Neutrophil (primary cell): ENCODE measurements around the gene DGKE.

ENCODE experiments used
- H3K27ac ChIP-seq: fragments of 200-600 bp; sonication (generic); 2 replicates; pipeline ENCODE4 v1.5.1; 2016; ENCODE audit warnings: mild to moderate bottlenecking, moderate library complexity
- H3K27me3 ChIP-seq: fragments of 200-600 bp; sonication (generic); 2 replicates; pipeline ENCODE4 v1.6.0; 2016; ENCODE audit warnings: mild to moderate bottlenecking
- H3K36me3 ChIP-seq: fragments of 200-600 bp; sonication (generic); 2 replicates; pipeline ENCODE4 v1.5.1; 2017
- H3K4me1 ChIP-seq, 2 experiments: fragments of 200-600 bp in 1 of 2; sonication (generic) in 1 of 2; 1 replicate in 1 of 2; 2 replicates in 1 of 2; pipeline versions ENCODE4 v1.5.1 to v1.6.1; 2013 to 2016; ENCODE audit warnings: low read depth in 1 of 2, low read length in 1 of 2, mild to moderate bottlenecking in 1 of 2, moderate library complexity in 1 of 2; ENCODE audit not compliant: control insufficient read depth in 1 of 2, insufficient read depth in 1 of 2
- H3K4me3 ChIP-seq, 2 experiments: fragments of 200-600 bp in 1 of 2; sonication (generic) in 1 of 2; 1 replicate in 1 of 2; 2 replicates in 1 of 2; pipeline ENCODE4 v1.5.1; 2013 to 2016; ENCODE audit warnings: low read depth in 1 of 2, low read length in 1 of 2, mild to moderate bottlenecking in 1 of 2, moderate library complexity in 1 of 2
- H3K9me3 ChIP-seq: fragments of 200-600 bp; sonication (generic); 2 replicates; pipeline ENCODE4 v1.5.1; 2016
- TF ChIP-seq, protein P1 (sequence below): fragments of 200-600 bp; sonication (generic); IDR thresholded peaks from 2 replicates; pipeline ENCODE4 v1.5.1; 2016; ENCODE audit warnings: antibody characterized with exemption

Gene DGKE

DNA sequence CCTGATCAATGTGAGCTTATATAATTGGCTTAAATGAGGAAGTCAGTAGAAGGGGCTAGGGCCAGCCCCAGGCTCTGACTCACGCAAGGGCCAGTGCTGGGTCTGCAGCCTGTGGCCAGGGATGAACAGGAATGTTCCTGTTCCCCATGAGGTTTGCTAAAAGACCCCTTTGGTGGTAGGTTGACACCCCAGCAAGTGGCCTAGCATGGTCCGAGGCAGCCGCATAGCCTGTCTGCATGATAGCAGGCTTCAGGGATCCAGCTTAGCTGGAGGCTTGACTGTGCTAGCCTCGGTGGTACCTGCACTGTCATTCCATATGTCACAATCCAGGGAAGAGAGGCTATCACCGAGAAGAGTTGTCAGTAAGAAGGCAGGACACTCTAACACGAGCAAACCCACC is 56.4 kb downstream of the DGKE start:
- Histone ChIP-seq H3K4me3 (no peak overlapping the region), H3K27me3 (no peaks in the 10 kb centered on the region), H3K27ac (no peak overlapping the region), H3K4me1 (peaks cover 14 to 16% of the 10 kb centered on the region in 2 experiments), H3K36me3 (peaks cover 99% of the 10 kb centered on the region), H3K9me3 (no peaks in the 10 kb centered on the region)
- TF ChIP-seq, protein P1, sequence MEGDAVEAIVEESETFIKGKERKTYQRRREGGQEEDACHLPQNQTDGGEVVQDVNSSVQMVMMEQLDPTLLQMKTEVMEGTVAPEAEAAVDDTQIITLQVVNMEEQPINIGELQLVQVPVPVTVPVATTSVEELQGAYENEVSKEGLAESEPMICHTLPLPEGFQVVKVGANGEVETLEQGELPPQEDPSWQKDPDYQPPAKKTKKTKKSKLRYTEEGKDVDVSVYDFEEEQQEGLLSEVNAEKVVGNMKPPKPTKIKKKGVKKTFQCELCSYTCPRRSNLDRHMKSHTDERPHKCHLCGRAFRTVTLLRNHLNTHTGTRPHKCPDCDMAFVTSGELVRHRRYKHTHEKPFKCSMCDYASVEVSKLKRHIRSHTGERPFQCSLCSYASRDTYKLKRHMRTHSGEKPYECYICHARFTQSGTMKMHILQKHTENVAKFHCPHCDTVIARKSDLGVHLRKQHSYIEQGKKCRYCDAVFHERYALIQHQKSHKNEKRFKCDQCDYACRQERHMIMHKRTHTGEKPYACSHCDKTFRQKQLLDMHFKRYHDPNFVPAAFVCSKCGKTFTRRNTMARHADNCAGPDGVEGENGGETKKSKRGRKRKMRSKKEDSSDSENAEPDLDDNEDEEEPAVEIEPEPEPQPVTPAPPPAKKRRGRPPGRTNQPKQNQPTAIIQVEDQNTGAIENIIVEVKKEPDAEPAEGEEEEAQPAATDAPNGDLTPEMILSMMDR = no peak

DNA sequence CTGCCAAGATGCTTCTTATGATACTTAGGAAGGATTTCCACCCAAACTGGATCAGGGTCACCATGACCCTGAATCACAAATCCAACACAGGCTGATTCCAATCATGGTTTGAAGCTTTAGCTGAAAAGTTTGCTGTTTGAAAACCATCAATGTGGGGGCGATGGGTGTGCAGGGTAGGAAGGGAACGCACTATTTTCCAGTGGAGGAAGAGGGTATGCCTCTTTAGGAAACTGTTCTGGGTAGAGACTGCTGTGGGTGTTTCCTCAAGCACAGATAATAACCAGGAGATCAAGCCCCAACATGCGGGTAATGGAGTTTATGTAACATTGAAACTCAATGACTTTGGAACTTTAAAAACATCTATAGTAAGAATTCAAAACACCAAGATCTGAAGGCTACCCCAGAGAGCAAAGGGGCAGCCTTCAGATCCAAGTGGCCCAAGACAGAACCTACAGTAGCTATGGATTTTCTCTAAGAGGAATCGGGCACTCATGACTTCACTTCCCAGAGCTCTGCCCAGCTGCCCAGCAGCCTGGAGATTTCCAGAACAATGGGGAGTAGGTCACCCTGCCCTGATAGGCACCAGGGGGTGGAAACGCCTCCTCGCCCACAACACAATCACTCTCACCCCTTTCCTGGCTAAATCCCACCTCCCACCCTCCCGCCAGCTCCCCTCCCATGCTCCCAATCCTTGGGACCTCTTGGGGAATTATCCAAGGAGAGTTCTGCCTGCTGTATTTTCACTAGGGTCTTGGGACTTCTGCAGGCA is 57.1 kb downstream of the DGKE start:
- Histone ChIP-seq H3K4me3 (no peak overlapping the region), H3K4me1 (peaks cover 7 to 9% of the 10 kb centered on the region in 2 experiments), H3K27ac (no peak overlapping the region), H3K27me3 (no peaks in the 10 kb centered on the region), H3K9me3 (no peaks in the 10 kb centered on the region), H3K36me3 (peaks cover 100% of the 10 kb centered on the region)
- TF ChIP-seq, protein P1 = no peak

GRCh38 chr17:56891751-56892150 is 57.8 kb downstream of the DGKE start:
- H3K36me3 ChIP-seq = peaks cover 100% of the 10 kb centered on the region
- H3K4me3 ChIP-seq = no peak overlapping the region

GRCh38 chr17:56892333-56892732 is 58.4 kb downstream of the DGKE start:
- Histone ChIP-seq H3K27me3 (no peaks in the 10 kb centered on the region), H3K36me3 (peaks cover 100% of the 10 kb centered on the region)
- TF ChIP-seq, protein P1 = no peak

More at GRCh38 chr17:56891751-56892150, 57.8 kb downstream of the DGKE start:
- Histone ChIP-seq H3K9me3 (no peaks in the 10 kb centered on the region), H3K4me1 (peaks cover under 1 to 2% of the 10 kb centered on the region in 2 experiments), H3K27ac (no peak overlapping the region), H3K27me3 (no peaks in the 10 kb centered on the region)
- TF ChIP-seq, protein P1 = peak; percentile 31

DNA sequence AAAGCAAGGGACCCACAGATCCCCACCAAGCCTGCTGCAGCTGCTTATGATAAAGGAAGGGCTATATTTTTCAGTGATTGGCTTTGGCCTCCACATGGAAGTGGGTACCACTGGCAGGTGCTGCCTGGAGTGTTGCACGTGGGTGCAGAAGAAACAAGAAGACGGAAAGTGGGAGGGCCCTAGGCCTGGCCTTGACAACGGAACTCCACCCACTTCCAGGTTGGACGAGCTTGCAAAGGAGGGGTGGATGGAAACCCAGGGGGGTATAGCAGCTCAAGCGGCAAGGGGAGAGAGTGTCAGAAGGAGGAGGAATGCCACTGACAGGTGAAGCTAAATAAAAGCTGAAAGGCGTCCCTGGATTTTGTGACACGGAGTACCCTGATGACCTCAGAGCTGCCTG is 59.6 kb downstream of the DGKE start:
- no peak overlapping the region for H3K27ac ChIP-seq
- H3K4me3 ChIP-seq = no peak overlapping the region
- H3K36me3 ChIP-seq = peaks cover 100% of the 10 kb centered on the region
- no peaks in the 10 kb centered on the region for H3K9me3 ChIP-seq
- no peaks in the 10 kb centered on the region for H3K27me3 ChIP-seq
- peaks cover 0 to 8% of the 10 kb centered on the region in 2 experiments for H3K4me1 ChIP-seq
- TF ChIP-seq, protein P1 = no peak

More at GRCh38 chr17:56892333-56892732, 58.4 kb downstream of the DGKE start:
- Histone ChIP-seq H3K9me3 (no peaks in the 10 kb centered on the region), H3K27ac (no peak overlapping the region), H3K4me3 (no peak overlapping the region), H3K4me1 (no peaks in the 10 kb centered on the region)
